GM23338 (cell line): ENCODE data around the gene RPL3.

ENCODE experiments used
- CTCF ChIP-seq, 2 experiments: fragments of 200-600 bp in 1 of 2; sonication (generic) in 1 of 2; conservative IDR thresholded peaks; 2 replicates each; pipeline versions ENCODE4 v1.5.1 to v1.6.1; 2016 to 2017; ENCODE audit warnings: antibody characterized with exemption in 2 of 2, low read depth in 2 of 2, mild to moderate bottlenecking in 2 of 2, moderate library complexity in 1 of 2
- EZH2 ChIP-seq: fragments of 200-600 bp; sonication (generic); IDR thresholded peaks from one replicate; pipeline ENCODE4 v1.8.0; 2017; ENCODE audit warnings: antibody characterized with exemption, mild to moderate bottlenecking, low read depth; ENCODE audit not compliant: unreplicated experiment
- POLR2AphosphoS5 ChIP-seq: IDR thresholded peaks from 2 replicates; pipeline ENCODE4 v1.6.1; 2016; ENCODE audit warnings: antibody characterized with exemption, low read depth
- TF ChIP-seq, protein P1 (sequence below): IDR thresholded peaks from one replicate; pipeline ENCODE4 v1.6.1; 2018; ENCODE audit warnings: antibody characterized with exemption; ENCODE audit not compliant: unreplicated experiment

DNA sequence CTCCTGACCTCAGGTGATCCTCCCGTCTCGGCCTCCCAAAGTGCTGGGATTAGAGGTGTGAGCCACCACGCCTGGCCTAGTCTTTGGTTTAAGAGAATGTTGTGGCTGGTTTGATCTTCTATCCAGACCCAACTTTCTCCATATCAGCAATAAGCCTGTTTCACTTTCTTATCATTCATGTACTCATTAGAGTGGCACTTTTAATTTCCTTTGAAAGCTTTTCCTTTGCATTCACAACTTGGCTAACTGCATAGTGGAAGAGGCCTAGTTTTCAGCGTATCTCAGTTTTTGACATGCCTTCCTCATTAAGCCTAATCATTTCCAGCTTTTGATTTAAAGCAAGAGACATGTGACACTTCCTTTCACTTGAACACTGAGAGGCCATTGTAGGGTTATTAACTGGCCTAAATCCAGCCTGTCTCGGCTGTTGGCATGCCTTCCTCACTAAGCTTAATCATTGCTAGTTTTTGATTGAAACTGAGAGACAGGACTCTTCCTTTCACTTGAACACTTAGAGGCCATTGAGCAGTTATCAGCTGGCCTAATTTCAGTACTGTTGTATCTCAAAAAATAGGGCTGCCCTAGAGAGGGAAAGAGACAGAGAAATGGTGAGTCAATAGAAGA is 13.1 kb upstream of the RPL3 start:
- no peak for TF ChIP-seq CTCF (conservative IDR thresholded peaks at IDR 0.05; ENCODE audit: low read depth in 2 of 2)
- TF ChIP-seq POLR2AphosphoS5, result no peak
- TF ChIP-seq, protein P1, sequence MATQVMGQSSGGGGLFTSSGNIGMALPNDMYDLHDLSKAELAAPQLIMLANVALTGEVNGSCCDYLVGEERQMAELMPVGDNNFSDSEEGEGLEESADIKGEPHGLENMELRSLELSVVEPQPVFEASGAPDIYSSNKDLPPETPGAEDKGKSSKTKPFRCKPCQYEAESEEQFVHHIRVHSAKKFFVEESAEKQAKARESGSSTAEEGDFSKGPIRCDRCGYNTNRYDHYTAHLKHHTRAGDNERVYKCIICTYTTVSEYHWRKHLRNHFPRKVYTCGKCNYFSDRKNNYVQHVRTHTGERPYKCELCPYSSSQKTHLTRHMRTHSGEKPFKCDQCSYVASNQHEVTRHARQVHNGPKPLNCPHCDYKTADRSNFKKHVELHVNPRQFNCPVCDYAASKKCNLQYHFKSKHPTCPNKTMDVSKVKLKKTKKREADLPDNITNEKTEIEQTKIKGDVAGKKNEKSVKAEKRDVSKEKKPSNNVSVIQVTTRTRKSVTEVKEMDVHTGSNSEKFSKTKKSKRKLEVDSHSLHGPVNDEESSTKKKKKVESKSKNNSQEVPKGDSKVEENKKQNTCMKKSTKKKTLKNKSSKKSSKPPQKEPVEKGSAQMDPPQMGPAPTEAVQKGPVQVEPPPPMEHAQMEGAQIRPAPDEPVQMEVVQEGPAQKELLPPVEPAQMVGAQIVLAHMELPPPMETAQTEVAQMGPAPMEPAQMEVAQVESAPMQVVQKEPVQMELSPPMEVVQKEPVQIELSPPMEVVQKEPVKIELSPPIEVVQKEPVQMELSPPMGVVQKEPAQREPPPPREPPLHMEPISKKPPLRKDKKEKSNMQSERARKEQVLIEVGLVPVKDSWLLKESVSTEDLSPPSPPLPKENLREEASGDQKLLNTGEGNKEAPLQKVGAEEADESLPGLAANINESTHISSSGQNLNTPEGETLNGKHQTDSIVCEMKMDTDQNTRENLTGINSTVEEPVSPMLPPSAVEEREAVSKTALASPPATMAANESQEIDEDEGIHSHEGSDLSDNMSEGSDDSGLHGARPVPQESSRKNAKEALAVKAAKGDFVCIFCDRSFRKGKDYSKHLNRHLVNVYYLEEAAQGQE, result no peak
- TF ChIP-seq EZH2, result no peak
